ENCODE results near the gene ISLR. TPM values are rescaled to one million over a fixed set of nuclear protein-coding genes. Genes with fewer than 3 reads are reported as not detected.
"Not testable (repeated sequence)": the region's sequence is repeated elsewhere in the genome, so short reads cannot be mapped to it uniquely, and the experiment has no call there.

ISLR gene
- polyA plus RNA-seq, 10 donors, result 131 to 259 (median 181) TPM

GRCh38 chr15:74134387-74135027, 39.0 kb upstream of the ISLR start:
- DNase-seq, result peak in 1 of 3 donors; percentile 61

- DNase-seq, result peak in 1 of 3 donors; percentile 38
Observed at GRCh38 chr15:74135041-74135565, 38.4 kb upstream of the ISLR start.

GRCh38 chr15:74136540-74136813, 37.0 kb upstream of the ISLR start:
- peak in 1 of 3 donors; percentile 68 for DNase-seq

GRCh38 chr15:74136814-74137536, 36.5 kb upstream of the ISLR start:
- DNase-seq, result peak; percentile 18 to 83 (median 57)

GRCh38 chr15:74137537-74137894, 36.0 kb upstream of the ISLR start:
- peak in 1 of 3 donors; percentile 25 for DNase-seq

- DNase-seq, result no peak
Observed at GRCh38 chr15:74138642-74139041, 34.9 kb upstream of the ISLR start.

- no peak for DNase-seq
Observed at GRCh38 chr15:74141591-74141990, 31.9 kb upstream of the ISLR start.

- no peak for DNase-seq
Observed at GRCh38 chr15:74144153-74144775, 29.2 kb upstream of the ISLR start.

GRCh38 chr15:74146277-74146800, 27.2 kb upstream of the ISLR start:
- DNase-seq, result no peak

GRCh38 chr15:74147051-74147450, 26.5 kb upstream of the ISLR start:
- no peak for DNase-seq

GRCh38 chr15:74155766-74156417, 17.6 kb upstream of the ISLR start:
- DNase-seq, result no peak

- DNase-seq, result peak in 2 of 3 donors; percentile 74 to 89
Observed at GRCh38 chr15:74156678-74157411, 16.7 kb upstream of the ISLR start.

GRCh38 chr15:74157868-74158827, 15.4 kb upstream of the ISLR start:
- no peak for DNase-seq

GRCh38 chr15:74158855-74159650, 14.5 kb upstream of the ISLR start:
- DNase-seq, result no peak

GRCh38 chr15:74159773-74160172, 13.7 kb upstream of the ISLR start:
- DNase-seq, result no peak

GRCh38 chr15:74160390-74160789, 13.1 kb upstream of the ISLR start:
- DNase-seq, result not testable (repeated sequence)

GRCh38 chr15:74162195-74162536, 11.3 kb upstream of the ISLR start:
- DNase-seq, result not testable (repeated sequence)

GRCh38 chr15:74165461-74165860, 8.0 kb upstream of the ISLR start:
- no peak for DNase-seq

GRCh38 chr15:74167891-74168331, 5.6 kb upstream of the ISLR start:
- DNase-seq, result no peak

Data from muscle of back (tissue), 11 donors.